NCI-H1105 treated with DMSO at 0.1 percent for 48 hours (cell line): ENCODE data around the gene SLAMF7.

Source experiments
- DNase-seq: peaks from one replicate; lab custom pipeline; 2025; lab: John Stamatoyannopoulos, UW

Gene SLAMF7

DNA sequence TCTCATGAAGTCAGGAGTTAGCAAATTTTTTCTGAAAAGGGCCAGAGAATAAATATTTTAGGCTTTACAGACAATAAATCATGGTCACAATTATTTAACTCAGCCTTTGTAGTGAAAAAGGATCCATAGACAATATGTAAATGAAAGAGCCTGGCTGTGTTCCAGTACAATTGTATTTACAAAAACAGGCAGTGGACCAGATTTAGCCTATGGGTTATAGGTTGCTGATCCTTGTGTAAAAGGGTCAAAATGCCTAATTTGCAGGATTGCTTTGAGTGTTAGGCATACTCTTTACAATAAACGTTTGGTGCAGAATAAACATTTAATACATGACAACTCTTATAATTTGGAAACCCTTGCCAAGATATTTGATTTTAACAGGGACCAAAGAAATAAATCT lies 6.5 kb downstream of the SLAMF7 start:
- DNase-seq: no peak

DNA sequence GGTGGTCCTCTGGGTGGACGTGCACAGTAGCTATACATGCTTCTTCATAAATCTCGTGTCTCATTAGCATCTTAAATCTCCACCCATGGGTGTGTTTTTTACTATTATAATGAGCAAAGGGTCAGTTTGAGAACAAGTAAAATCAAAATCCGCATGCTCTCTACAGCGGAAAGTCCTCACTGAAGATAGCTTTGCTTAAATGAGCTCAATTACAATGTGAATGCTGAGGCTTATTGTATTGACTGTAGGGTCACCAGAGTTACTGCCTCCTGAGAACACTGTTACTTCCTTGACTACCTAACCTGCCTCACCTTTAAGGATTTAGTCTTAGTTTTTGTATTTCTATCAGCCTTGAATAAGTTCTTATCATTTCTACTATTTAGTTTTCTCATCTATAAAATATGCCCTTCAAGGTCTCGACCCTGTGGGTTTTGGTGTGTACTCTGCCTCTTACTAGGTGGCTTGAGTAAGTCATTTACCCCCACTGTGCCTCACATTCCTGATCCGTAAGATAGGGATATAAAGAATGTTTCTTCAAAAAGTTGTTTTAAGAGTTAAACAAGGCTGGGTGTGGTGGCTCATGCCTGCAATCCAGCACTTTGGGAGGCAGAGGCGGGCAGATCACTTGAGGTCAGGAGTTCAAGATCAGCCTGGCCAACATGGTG lies 7.9 kb downstream of the SLAMF7 start:
- no peak for DNase-seq

DNA sequence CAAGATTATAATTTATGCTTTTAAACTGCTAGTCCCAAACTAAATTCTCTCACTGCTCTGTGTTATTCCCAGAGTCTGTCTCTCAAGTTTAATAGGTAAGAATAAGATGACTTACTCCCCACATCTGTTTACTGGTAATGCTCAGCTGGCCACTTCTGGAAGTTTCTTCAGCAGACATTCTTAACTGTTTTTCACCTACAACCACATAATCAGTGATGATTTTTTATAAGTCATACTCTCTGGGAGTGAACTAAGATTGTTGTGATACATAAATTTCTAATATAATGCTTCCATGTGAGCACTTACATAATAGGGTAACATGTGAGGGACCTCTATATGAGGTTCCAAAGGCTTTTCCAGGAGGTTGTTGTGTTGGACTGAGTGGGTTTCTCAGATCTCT lies 8.7 kb downstream of the SLAMF7 start:
- DNase-seq: no peak

GRCh38 chr1:160748181-160748877 lies 9.3 kb downstream of the SLAMF7 start:
- DNase-seq: no peak

GRCh38 chr1:160748878-160749269 lies 9.8 kb downstream of the SLAMF7 start:
- DNase-seq: no peak

GRCh38 chr1:160750608-160751007 lies 11.6 kb downstream of the SLAMF7 start:
- DNase-seq: no peak

DNA sequence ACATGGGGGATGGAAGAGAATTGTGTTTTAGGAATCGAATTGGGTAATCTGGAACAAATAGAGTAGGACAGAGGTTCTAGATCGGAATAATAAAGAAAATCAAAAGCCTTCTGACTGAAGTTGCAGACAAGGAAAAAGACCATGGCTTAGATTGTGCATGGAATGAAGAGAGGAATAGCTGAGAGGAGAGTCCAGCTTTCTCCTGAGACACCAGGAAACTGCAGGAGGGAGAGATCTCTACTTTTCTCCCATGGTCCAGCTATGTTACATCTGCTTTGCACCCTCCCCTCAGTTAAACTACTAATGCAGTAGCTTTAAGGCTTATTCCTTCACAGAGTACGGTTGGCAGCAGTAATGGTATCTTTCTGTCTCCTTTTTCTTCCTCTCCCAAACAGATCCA lies 13.4 kb downstream of the SLAMF7 start:
- DNase-seq: no peak

DNA sequence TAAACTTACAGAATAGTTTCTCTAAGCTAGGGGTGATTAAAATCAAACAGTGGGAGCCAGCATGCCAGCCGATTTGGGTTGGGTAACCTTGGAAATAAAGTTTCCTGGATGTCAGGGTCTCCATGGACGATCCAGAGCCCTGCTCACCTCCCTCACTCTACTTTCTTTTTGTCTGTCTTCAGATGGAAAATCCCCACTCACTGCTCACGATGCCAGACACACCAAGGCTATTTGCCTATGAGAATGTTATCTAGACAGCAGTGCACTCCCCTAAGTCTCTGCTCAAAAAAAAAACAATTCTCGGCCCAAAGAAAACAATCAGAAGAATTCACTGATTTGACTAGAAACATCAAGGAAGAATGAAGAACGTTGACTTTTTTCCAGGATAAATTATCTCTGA lies 13.9 kb downstream of the SLAMF7 start:
- DNase-seq: no peak

GRCh38 chr1:160753594-160753993 lies 14.5 kb downstream of the SLAMF7 start:
- DNase-seq: no peak

DNA sequence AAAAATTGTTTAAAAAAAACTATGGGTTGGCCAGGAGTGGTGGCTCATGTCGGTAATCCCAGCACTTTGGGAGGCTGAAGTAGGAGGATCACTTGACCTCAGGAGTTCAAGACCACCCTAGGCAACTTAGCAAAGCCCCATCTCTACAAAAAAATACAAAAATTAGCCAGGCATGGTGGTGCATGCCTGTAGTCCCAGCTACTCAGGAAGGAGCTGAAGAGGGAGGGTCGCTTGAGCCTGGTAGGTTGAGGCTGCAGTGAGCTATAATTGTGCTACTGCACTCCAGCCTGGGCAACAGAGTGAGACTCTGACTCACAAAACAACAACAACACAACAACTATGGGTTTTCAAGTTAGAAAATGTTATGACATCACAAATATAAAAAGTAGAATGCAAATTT lies 16.4 kb downstream of the SLAMF7 start:
- DNase-seq: no peak

- DNase-seq: no peak
These were observed 17.1 kb downstream of the SLAMF7 start for GRCh38 chr1:160755911-160756848.

DNA sequence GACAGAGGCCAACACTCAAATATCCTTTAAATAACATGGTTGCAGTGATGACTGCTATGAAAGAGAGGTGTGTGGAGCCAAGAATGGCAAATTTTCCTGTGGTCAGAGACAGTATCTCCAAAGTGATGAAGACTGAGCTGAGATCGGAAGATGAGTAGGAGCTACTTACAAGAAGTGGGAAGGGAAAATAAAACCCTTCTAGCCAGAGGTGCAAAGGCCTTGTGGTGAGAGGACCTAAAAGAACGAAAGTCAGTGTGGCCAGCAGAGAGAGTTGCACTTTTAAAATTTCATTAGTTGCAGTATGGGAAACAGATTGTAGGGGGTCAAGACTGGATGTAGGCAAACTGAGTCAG lies 17.8 kb downstream of the SLAMF7 start:
- no peak for DNase-seq

DNA sequence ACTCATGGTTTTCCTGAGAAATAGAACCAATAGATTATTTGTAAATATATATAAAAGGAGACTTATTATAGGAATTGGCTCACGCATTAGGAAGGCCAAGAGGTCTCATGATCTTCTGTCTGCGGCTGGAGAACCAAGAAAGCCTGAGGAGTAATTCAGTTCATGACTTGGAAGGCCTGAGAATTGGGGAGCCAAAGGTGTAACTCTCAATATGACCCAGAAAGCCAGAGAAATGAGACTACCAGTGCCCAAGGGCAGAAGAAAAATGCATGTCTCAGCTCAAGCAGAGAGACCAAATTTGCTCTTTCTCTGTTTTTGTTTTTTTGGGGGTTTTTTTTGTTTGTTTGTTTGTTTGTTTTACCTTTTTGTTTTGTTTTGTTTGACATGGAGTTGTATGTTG lies 19.5 kb downstream of the SLAMF7 start:
- DNase-seq: no peak

- DNase-seq: no peak
These were observed 20.7 kb downstream of the SLAMF7 start for GRCh38 chr1:160759740-160760139.

DNA sequence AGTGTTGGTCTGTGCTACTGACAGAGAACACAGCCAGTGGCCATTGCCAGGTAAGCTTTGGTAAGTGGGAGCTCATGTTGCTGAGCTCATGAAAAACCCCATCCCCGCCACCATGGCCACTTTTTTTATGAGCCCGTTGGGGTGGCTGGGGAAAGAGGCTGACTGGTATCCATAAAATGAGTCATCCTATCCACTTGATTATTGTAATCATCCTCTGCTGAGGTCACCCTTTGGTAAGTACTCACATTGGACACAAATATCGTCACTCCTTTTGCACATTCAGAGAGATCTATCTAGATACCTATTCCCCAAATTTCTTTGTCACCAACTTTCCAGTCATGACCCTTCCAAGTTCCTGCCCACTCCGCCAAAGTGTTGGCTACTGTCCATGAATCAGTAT lies 22.0 kb downstream of the SLAMF7 start:
- DNase-seq: no peak

DNA sequence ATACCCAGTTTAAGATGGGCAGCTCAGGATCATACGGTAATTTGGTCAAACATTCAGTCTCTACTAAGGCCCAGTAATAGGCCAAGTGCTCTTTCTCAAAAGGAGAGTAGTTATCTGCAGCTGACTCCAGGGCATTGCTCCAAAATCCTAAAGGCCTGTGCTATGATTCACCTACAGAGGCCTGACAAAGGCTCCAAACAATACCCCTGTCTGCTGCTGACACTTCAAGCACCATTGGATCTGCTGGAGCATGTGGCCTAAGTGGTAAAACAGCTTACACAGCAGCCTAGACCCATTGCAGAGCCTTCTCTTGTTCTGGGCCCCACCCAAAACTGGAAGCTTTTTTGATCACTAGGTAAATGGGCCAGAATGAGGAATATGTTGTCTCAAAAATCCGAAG lies 22.8 kb downstream of the SLAMF7 start:
- DNase-seq: no peak

- no peak for DNase-seq
These were observed 24.9 kb downstream of the SLAMF7 start for GRCh38 chr1:160763993-160764392.

DNA sequence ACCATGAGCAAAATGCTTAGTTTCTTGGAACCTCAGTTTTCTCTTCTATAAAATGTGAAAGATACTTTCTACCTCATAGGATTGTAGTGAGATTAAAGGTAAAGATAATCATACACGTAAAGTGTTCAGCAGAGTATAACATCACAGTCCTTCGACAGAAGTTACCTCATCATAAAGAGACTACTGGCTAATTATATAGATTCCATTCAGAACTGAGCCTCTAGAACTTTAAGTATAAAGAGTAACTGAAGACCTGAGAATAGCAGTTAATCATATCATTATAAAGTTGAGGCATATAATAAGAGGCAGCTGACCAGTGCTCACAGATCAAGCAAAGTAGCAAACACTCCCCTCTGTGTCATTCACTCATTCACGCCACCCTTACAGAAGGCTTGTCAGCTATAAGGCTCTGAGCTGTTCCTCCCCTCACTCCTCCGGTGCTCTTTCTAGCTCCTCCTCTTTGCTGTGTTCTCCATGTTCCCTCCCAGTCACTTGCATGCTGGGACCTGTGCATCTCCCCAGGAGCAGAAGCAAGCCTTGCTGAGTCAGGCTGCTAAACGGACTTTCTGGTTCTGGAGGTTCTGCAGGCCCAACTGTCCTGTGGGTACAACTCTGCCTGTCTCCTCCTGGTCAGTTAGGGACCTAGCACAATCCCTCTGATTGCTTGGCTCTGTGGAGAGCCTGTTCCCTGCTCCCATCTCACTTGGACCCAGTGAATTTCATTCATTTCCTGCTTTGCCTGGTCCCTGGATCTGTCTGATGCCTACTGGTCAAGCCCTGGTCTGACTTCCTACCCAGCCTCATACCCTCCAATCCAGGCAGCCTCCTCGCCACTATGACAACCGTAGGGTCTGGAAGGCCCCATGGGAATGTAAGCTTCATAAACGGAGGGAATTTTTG lies 28.6 kb downstream of the SLAMF7 start:
- DNase-seq: no peak

DNA sequence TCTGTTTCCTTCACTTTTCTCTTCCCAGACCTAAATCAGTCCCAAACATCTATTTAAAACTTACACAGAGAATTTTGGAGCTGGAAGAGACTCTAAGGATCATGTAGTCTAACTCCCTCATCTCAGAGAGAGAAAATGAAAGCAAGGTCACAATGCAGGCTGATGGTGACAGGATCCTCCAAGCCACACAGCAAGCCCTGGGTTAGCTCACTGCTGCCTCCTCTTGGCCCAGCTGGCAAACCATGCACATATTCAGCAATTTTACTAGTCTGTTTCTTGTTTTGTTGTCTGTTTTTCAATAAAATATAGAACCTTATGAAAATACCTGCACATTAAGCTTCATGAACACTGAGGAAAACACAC lies 29.2 kb downstream of the SLAMF7 start:
- DNase-seq: no peak

GRCh38 chr1:160772331-160772730 lies 33.3 kb downstream of the SLAMF7 start:
- no peak for DNase-seq

GRCh38 chr1:160773093-160773492 lies 34.0 kb downstream of the SLAMF7 start:
- DNase-seq: no peak
